ENCODE measurements around the gene MT1H. TPM values are rescaled to one million over a fixed set of nuclear protein-coding genes. Genes with fewer than 3 reads are reported as not detected.
A peak's percentile ranks its signal among the peaks of the same experiment; 100 is the strongest.

Gene MT1H
- total RNA-seq, 1 donor: not detected

- no peaks in the 10 kb centered on the region for H3K36me3 ChIP-seq (ENCODE audit: insufficient read depth, low read length)
- peak overlapping the region; percentile 96 for H2AFZ ChIP-seq (ENCODE audit: low read length)
- no peaks in the 10 kb centered on the region for H4K20me1 ChIP-seq (ENCODE audit: insufficient read depth, low read length)
- no peak overlapping the region for H3K27ac ChIP-seq (ENCODE audit: low read depth, low read length)
- H3K9me3 ChIP-seq (ENCODE audit: low read depth, low read length): no peaks in the 10 kb centered on the region
- TF ChIP-seq CTCF (IDR thresholded peaks at IDR 0.05; ENCODE audit: extremely low read depth, low read depth, low read length): no peak
- H3K79me2 ChIP-seq (ENCODE audit: insufficient read depth, low read length): no peaks in the 10 kb centered on the region
- peaks cover 11% of the 10 kb centered on the region for H3K4me1 ChIP-seq (ENCODE audit: insufficient read depth, low read length)
- peaks cover 2% of the 10 kb centered on the region for H3K27me3 ChIP-seq (ENCODE audit: insufficient read depth, low read length)
- peak overlapping the region; percentile 87 for H3K4me2 ChIP-seq (ENCODE audit: insufficient read depth, low read length)
- DNase-seq (ENCODE audit: insufficient read length, low spot score, missing footprints): no peak
- peak overlapping the region; percentile 75 for H3K4me3 ChIP-seq (ENCODE audit: insufficient read depth, low read length)
Measured at GRCh38 chr16:56631832-56632155, 37.8 kb upstream of the MT1H start.

- DNase-seq (ENCODE audit: insufficient read length, low spot score, missing footprints): peak; percentile 93
- Histone ChIP-seq H3K4me1 (ENCODE audit: insufficient read depth, low read length) (peaks cover 7% of the 10 kb centered on the region), H3K79me2 (ENCODE audit: insufficient read depth, low read length) (no peaks in the 10 kb centered on the region), H3K9me3 (ENCODE audit: low read depth, low read length) (no peaks in the 10 kb centered on the region), H3K27me3 (ENCODE audit: insufficient read depth, low read length) (peaks cover 2% of the 10 kb centered on the region), H4K20me1 (ENCODE audit: insufficient read depth, low read length) (no peaks in the 10 kb centered on the region), H3K4me3 (ENCODE audit: insufficient read depth, low read length) (peak within 1 kb of the TSS; percentile 75), H3K36me3 (ENCODE audit: insufficient read depth, low read length) (no peaks in the 10 kb centered on the region), H2AFZ (ENCODE audit: low read length) (peak within 1 kb of the TSS; percentile 96), H3K27ac (ENCODE audit: low read depth, low read length) (no peak within 1 kb of the TSS), H3K4me2 (ENCODE audit: insufficient read depth, low read length) (peak within 1 kb of the TSS; percentile 87)
- no peak for TF ChIP-seq CTCF (IDR thresholded peaks at IDR 0.05; ENCODE audit: extremely low read depth, low read depth, low read length)
Measured at GRCh38 chr16:56632156-56632847, 37.3 kb upstream of the MT1H start, which contains the start of gene MT1M. MT1M (plus strand) TSS chr16:56632659; CDS start chr16:56632732, 73 bp downstream.

GRCh38 chr16:56632848-56633365, 36.7 kb upstream of the MT1H start:
- no peaks in the 10 kb centered on the region for H3K79me2 ChIP-seq (ENCODE audit: insufficient read depth, low read length)
- no peaks in the 10 kb centered on the region for H3K9me3 ChIP-seq (ENCODE audit: low read depth, low read length)
- H4K20me1 ChIP-seq (ENCODE audit: insufficient read depth, low read length): no peaks in the 10 kb centered on the region
- no peaks in the 10 kb centered on the region for H3K36me3 ChIP-seq (ENCODE audit: insufficient read depth, low read length)
- no peak overlapping the region for H3K27ac ChIP-seq (ENCODE audit: low read depth, low read length)
- no peak for DNase-seq (ENCODE audit: insufficient read length, low spot score, missing footprints)
- H3K4me1 ChIP-seq (ENCODE audit: insufficient read depth, low read length): peaks cover 7% of the 10 kb centered on the region
- peaks cover 2% of the 10 kb centered on the region for H3K27me3 ChIP-seq (ENCODE audit: insufficient read depth, low read length)
- peak overlapping the region; percentile 75 for H3K4me3 ChIP-seq (ENCODE audit: insufficient read depth, low read length)
- no peak for TF ChIP-seq CTCF (IDR thresholded peaks at IDR 0.05; ENCODE audit: extremely low read depth, low read depth, low read length)
- H2AFZ ChIP-seq (ENCODE audit: low read length): peak overlapping the region; percentile 96
- H3K4me2 ChIP-seq (ENCODE audit: insufficient read depth, low read length): peak overlapping the region; percentile 87

GRCh38 chr16:56633535-56633934, 36.1 kb upstream of the MT1H start:
- no peak overlapping the region for H2AFZ ChIP-seq (ENCODE audit: low read length)
- H3K4me1 ChIP-seq (ENCODE audit: insufficient read depth, low read length): peaks cover 8% of the 10 kb centered on the region
- H3K27me3 ChIP-seq (ENCODE audit: insufficient read depth, low read length): peaks cover 6% of the 10 kb centered on the region
- H3K79me2 ChIP-seq (ENCODE audit: insufficient read depth, low read length): no peaks in the 10 kb centered on the region
- no peaks in the 10 kb centered on the region for H3K9me3 ChIP-seq (ENCODE audit: low read depth, low read length)
- TF ChIP-seq CTCF (IDR thresholded peaks at IDR 0.05; ENCODE audit: extremely low read depth, low read depth, low read length): no peak
- no peak overlapping the region for H3K27ac ChIP-seq (ENCODE audit: low read depth, low read length)
- DNase-seq (ENCODE audit: insufficient read length, low spot score, missing footprints): no peak
- no peak overlapping the region for H3K4me2 ChIP-seq (ENCODE audit: insufficient read depth, low read length)
- no peak overlapping the region for H3K4me3 ChIP-seq (ENCODE audit: insufficient read depth, low read length)
- no peaks in the 10 kb centered on the region for H4K20me1 ChIP-seq (ENCODE audit: insufficient read depth, low read length)
- no peaks in the 10 kb centered on the region for H3K36me3 ChIP-seq (ENCODE audit: insufficient read depth, low read length)

All from osteoblast (primary cell).